Left hindlimb (tissue), 1 donor: Measurements from ENCODE around the gene ANGPT4.

Experiments
- DNase-seq: peaks from one replicate; pipeline ENCODE4 v3.0.0-alpha.2; 2018

Gene ANGPT4, protein sequence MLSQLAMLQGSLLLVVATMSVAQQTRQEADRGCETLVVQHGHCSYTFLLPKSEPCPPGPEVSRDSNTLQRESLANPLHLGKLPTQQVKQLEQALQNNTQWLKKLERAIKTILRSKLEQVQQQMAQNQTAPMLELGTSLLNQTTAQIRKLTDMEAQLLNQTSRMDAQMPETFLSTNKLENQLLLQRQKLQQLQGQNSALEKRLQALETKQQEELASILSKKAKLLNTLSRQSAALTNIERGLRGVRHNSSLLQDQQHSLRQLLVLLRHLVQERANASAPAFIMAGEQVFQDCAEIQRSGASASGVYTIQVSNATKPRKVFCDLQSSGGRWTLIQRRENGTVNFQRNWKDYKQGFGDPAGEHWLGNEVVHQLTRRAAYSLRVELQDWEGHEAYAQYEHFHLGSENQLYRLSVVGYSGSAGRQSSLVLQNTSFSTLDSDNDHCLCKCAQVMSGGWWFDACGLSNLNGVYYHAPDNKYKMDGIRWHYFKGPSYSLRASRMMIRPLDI

DNA sequence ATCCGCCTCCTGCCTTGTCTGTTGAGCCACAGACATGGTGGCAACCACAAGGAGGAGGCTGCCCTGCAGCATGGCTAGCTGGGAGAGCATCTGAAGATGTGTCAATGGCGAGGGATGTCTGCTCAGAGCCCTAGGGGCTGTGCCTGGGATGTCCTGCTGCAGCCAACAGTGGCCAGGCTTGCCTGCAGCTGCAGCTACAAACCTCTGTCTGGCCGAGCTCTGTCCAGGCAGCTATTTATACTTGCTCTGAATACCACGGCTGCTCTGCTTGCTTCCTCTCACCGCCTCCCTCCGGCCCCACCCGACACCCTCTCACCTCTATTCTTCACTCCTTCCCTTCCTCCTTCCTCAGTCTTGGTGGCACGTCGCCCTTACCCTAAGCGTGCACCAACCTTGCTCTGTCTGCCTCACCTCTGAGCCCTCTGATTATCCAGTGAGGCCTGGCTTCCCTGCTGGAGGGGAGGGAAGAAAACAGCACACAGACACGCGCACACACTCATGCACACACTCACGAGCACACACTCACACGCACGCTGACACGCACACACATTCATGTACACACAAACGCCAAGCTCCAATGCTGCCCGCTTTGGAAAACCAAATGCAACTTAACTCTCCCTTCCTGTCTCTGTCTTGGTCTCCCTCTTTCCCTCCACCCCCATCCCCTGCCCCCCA, at the start of gene ANGPT4:
TSS of gene ANGPT4 (minus strand) at position 210 of the 675 bp plus-strand sequence. CDS start at position 90, 120 bp downstream.
- DNase-seq, result no peak

DNA sequence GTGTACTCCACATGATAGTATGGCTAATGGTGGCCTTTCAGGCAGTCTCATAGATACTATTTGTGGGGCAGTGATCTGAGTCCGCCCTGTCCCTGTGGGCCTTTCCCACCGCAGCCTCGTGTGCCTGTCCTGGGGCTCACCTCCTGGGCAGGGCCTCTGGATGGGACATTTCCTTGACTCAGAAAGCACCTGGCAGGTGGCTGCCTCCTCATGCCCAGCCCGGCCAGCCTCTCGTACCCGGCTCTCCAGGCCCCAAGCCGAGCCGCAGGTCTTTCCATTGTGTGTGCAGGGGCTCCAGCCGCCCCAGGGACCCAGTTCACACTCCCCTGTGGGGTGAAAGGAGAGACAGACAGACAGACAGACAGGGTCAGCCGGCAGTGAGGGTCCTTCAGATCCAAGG, 47.7 kb upstream of the ANGPT4 start:
- no peak for DNase-seq

DNA sequence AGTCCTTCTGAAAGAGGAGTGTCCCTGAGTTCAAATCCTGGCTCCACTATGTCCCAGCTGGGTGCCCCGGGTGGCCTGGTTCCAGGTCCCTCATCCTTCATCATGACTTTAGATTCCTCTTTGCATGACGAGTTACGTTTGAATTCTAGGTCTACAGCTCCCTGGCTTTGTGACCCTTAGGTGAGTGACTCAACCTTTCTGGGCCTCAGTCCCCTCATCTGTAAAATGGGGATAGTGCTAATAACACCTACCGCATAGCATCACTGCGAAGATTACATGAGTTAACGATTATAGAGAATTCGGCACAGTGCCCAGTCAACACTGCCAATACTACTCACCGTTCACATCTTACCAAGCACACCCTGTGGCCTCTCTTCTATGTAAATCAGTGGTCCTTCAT, 46.5 kb upstream of the ANGPT4 start:
- DNase-seq, result no peak

DNA sequence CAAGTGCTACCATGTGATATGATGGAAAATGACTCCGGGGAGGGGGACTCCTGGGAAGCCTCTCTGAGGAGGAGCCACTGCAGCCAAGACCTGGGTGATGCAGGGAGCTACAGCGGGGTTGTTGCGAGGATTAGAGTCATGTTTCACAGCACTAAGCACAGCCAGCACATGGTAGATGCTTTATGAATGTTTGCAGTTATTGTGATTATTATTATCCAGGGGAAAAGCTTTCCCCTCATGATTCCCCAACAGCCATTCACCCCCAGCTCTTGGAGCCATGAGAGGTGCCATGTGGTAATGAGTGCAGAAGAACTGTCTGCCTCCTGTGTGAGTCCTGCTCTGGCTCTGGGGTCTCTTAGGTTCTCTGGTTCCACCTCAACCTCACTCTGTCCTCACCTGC, 46.1 kb upstream of the ANGPT4 start:
- DNase-seq, result no peak

DNA sequence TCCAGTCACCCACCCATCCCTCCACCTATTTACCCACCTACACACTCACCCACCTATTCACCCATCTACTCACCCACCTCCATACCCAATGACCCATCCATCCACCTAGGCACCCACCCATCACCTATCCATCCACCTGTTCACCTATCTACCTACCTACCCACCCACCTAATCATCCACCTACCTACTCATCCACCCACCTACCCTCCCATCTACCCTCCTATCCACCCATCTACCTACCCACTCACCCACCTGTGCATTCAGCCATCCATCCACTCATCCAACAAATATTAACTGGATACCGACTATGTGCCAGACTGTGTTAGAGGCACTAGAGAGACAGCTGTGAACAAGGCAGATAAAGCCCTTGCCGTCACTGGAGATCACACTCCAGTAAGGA, 45.6 kb upstream of the ANGPT4 start:
- DNase-seq, result no peak

DNA sequence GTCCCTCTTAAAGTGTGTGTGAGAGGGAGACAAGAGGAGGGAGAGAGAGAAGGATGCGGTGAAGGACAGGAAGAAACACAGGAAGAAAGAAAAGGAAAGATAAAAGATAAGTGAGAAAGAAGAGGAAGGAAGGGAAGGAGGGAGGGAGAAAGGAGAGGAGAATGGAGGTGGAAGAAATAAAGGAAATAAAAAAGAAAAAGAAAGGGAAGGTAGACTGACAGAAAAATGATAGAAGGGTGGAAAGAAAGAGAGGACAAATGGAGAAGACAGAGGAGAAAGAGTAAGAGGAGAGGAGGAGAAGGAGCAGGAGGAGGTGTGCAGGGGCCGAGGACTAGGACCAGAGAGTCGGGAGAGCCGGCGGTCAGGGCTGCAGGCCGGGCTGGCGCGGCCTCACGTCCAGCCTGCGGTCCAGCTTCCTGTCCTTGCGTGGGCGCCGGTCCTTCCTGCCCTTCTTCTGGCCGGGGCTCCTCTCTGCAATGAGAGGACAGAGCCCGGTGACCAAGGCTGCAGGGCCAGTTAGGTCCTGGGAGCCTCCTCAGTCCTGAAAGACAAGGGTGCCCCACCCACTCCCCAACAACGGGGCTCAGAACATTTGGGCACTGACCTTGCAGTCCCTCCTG, 44.0 kb upstream of the ANGPT4 start:
- DNase-seq, result no peak

DNA sequence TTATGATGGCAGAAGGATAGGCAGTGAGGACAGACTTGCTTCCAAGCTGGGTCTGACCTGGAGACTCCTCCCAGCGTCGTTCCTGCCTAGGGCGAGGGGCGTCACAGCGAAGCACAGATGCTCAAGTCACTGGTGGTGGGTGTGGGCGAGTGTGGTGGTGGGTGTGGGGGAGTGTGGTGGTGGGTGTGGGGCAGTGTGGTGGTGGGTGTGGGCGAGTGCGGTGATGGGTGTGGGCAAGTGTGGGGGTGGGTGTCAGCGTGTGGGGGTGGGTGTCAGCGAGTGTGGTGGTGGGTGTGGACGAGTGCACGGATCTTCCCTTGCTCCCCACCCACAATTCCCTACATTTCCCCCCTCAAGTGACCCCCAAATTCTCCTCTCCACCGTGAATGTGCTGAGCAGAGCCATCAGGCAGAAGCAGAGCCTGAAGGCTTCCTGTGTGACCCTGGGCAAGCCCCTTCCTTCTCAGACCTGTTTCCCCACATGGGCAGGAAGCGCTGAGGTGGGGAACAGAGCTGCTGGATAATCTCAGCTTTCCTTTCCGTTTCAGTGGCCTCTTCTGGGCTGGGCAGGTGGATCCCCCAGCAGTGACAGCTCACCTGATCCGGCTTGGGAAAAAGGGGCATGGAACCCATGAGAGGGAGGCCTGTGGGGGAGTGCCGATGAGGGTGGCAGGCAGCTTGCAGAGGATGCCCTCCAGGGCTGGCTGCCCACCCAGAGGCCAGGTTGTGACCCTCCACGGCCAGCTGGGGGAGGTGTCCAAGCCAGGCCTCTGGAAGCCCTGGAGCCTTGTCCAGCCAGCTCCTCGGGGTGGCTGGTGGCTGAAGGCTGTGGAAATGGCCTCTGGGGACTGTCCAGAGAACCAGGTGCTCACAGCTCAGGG, 43.0 kb upstream of the ANGPT4 start:
- no peak for DNase-seq

DNA sequence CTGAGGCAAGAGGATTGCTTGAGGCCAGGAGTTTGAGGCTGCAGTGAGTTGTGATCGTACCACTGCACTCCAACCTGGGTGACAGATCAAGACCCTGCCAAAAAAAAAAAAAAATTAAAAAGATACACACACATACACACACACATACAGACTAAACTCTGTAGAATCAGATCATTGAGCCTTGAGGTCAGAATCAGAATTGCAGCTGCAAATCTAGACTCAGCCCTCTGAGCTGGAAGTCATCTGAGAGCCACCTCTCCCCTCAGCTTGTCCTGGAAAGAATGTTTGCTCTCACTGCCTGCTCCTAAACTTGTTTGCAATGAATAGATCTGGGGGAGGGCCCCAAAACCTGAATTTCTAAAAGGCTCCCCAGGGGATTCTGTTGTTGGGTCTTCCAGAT, 41.4 kb upstream of the ANGPT4 start:
- no peak for DNase-seq

DNA sequence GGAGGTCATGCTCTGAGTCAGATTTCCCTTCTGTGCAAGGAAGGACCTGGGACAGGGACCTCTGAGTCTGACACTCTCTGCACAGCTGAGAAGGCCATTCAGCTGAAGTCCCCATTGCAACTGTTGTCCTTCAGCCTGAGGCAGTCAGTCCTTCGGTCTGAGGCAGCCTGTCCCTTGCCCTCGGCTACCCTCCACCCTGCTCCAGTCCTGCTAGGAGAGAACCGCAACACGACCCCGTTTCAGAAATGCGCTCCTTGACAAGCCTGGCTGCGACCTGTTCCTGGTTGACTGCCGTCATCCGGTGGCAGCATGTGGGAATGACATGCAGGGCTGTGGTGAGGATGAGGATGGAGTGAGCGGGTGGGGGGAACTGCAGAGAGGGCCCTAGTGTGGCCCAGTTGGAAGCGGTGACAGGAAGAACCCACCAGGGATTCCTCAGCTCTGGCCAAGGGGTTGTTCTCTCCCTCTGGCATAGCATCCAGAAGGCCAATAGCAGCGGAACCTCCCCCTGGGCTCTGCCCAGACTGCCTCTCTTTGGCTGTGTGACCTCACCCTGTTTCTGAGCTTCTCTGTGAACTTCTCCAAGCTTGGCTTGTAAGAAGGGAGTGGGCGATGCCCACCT, 40.3 kb upstream of the ANGPT4 start:
- peak; percentile 69 for DNase-seq

DNA sequence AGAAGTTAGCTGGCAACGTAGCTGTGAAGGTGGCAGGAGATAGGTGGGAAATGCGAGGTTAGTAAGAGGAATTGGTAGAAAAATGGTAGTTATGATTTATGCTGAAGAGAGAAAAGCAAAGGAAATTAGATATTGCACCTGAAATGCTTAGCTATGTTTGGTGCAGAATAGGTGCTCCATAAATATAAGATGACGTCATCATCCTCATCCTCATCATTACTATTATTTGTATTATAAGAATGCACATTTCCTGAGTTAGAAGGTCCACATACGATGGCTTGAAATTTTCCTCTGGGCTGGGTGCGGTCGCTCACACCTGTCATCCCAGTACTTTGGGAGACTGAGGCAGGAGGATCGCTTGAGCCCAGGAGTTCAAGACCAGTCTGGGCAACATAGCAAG, 39.5 kb upstream of the ANGPT4 start:
- DNase-seq, result no peak

DNA sequence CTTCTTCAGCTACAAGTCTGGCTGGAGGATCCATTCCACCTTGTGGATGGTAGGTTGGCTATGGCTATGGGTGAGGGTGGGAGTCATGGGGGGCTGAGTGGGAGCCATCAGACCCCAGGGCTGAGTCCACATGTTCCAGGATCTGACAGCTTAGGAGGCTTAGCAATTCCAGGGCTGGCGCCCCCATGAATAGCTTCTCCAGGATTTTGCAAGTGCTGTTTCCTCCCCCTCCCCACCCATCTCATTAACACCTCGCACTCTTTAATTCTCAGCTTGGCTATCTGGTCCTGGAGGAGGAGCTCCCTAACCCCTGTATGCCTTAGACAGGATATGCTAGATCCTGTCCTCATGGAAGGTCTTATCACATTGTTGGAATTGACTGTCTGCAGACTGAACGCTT, 39.0 kb upstream of the ANGPT4 start:
- DNase-seq, result no peak

DNA sequence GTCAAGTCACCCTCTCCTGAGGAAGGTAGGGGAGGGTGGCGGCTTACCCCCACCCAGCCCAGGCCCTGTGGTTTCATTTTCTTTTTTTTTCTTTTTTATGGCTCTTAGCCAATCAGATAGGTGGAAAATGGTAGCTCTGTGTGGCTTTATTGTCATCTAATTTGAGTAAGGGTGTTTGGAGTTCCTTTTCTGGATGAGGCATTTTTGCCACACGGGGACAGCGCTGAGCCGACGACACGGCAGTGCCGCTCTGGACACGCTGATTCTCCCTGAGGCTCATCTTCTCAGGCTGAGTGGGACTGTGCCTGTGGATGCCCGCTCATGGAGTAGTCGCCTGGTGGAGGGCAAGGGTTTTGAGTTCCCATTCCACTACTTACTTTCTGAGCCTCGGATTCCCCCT, 37.6 kb upstream of the ANGPT4 start:
- no peak for DNase-seq

DNA sequence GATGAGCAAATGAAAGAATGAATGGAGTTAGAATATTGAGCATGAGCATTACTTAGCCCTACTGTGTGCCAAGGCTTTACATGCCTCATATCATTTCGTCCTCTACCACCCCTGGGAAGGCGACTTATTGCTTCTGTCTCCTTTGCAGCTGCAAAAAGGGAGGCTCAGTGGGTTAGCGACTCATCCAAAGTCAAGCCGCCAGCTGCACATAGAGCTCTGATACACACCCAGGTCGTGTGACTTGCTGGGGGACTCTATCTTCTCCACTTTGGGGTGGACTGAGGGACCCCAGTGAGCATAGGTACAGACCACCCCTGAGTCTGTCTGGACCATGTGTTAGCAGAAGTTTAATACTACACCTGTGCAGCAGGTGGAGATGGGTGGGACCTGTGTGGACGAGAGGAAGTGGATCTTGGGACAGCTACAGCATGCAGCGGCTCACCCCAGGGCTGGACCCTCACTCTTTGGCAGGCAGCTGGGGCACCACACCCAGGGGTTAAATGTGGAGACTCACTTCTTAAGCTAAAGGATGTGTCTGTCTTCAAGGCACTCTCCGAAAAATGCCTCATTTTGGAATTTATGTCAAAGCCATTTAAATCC, 36.2 kb upstream of the ANGPT4 start:
- DNase-seq, result no peak

DNA sequence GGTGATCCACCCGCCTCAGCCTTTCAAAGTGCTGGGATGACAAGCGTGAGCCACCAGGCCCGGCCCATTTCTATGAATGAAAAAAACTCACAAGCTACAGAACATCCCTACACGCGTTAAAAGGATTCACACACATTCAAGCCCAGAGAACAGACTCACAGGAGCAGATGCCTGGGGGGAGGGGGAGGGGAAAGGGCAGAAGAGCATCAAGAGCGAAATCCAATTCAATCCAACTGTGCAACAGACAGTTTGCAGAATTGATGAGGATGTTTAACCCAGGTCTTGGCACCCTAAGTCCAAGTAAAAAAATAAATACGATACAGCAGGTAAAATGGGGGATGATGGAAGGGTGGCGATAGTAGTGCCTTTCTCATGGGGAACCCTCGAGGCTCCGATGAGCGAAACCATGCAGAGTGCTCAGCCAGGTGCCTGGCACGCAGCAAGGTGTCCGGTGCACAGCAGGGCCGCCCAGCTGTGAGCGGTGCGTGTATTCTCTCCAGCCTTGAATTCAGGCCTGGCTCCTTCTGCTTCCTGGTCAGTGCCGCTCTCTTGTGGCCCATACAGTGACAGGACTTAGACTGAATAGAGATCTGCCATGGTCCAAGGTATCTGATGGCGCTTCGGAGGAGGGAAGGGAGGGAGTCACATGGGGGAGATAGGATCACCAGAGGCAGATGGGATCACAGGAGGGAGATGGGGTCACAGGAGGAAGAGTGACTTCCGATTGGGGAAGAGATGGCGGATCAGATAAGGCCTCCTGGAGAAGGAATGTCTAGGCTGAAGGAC, 35.4 kb upstream of the ANGPT4 start:
- DNase-seq, result no peak

DNA sequence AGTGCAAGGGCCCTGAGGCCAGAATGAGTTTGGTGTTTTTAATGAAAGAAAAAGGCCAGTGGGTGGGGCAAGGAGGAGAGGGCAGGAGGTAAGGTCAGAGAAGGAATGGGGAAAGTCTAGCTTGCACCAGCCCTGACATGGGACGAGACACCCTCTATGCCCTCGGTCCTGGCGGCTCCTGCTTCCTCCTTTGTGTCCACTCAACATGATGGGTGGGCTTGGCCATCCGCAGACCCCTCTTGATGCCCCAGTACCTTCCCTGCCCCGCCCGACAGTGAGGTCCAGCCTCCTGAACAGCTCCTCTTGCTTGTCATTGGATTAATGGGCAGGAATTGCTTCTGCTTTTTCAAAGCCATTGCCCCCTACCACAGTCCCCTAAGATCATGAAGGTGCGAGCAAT, 33.6 kb upstream of the ANGPT4 start:
- DNase-seq, result no peak

DNA sequence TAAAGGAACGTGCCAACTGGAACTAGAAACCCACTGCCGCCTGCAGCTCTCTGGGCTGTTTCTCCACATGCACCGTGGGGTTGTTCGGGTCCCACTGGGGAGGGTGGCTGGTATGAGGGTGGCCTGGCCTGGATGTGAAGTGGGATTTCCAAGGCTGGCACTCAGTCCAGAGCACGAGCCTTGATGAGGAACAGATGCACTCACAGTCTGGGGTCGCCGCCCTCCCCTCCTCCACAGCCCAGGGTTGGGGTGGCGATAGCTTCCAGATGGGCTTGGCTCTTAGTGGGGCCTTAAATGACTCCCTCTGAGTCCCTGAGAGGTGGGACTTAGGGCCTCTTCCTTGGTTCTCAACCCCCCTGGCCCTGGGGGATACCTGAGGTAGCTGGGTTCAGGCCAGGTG, 30.7 kb upstream of the ANGPT4 start:
- no peak for DNase-seq

DNA sequence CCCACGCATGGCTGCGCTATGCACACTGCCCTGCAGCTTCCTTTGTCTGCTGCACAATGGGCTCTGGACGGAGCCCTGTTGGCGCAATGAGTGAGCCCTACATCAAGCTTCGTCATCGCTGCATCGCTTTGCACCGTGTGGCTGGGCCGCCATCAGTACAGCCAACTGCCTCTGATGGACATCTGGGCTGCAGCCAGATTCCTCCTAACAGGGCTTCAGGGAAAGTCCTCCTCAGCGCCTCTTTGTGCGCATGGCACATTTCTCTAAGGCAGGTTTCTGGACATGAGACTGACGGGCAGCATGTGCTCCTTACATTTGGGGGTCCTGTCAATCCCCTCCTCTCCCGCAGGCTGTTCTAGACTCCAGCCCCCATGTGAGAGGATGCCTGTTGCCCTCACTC, 29.7 kb upstream of the ANGPT4 start:
- DNase-seq, result no peak

DNA sequence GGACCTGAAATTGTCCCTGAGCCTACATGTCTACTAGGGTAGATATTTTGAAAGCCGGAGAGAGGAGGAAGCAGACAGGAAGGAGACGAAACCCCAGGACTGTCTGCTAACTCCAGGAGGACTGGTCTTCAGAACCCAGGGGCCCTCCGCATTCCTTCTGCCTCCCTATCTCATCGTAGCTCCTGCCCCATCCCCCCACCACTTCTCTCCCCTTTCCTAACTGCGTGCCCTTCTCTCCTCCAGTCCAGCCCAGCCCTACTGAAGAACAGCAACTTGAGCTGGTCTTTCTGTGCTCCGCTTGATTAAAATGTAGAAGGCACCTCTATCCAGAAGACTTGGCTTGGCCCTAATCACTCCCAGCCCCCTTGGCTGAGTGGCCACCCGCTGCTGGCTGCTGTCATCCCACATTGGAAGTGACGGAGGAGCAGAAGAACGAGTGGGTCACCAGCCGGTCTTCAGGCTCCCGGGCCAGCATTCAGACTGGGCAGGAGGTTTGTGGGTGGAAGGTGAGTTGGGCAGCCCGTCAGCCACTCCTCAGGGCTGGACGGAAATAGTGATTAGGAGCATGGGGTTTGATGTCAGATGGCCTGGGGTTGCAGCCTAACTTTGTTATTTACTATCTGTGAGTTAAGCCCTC, 28.8 kb upstream of the ANGPT4 start:
- no peak for DNase-seq

DNA sequence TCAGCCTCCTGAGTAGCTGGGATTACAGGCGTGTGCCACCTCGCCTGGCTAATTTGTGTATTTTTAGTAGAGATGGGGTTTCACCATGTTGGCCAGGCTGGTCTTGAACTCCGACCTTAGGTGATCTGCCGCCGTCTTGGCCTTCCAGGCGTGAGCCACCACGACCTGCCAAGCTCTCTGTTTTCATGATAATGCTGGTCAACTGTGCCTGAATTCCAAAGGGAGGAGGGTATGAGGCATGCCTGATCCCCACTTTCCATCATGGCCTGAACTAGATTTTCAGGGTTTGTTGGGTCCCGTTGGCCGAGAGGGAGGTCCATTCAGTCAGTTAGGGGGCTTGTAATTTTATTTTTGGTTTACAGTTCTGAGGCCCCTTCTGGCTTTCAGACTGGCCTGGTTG, 28.0 kb upstream of the ANGPT4 start:
- DNase-seq, result no peak

DNA sequence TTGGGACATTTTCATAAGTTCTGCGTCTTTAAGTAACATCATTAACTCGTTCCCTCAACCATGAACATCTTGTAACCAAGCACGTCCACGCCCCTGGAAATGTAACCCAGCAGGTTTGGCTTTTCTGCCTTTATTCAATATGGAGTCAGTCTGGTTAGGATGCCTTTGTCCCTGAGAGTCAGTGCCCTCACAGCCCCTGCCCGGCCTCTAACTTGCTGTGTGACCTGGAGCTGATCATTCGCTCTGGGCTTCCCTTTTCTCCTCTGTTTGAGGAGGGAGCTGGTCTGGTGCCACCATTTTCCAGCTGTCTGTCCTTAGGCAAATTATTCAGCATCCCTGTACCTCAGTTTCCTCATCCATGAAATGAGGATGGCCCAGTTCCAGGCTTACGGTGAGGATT, 26.5 kb upstream of the ANGPT4 start:
- DNase-seq, result no peak

DNA sequence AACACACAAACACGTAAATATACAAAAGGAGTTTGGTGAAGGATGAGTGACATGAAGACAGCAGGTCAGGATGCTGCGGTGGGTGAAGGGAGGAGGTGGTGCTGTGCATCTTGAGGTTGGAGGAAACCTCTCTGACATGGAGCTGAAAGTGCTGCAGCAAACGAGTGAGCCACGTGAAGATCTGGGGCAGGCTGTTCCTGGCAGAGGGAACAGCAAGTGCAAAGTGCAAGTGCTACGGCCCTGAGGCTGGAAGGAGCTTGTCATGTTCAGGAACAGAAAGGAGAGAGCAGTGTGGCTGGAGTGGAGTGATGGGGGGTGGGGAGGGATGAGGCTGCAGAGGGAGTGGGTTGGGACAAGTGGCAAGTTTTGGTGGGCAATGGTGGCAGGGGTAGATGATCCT, 24.8 kb upstream of the ANGPT4 start:
- no peak for DNase-seq
